GM12875 (cell line): ENCODE data around the gene RTEL1.
A peak's percentile ranks its signal among the peaks of the same experiment; 100 is the strongest.
"Not testable (repeated sequence)": the region's sequence is repeated elsewhere in the genome, so short reads cannot be mapped to it uniquely, and the experiment has no call there.

Experiments used
- H3K4me3 ChIP-seq: one replicate; pipeline ENCODE4 v1.5.1; 2011; ENCODE audit warnings: low read depth, low read length, control low read depth
- TF ChIP-seq, protein P1 (sequence below): IDR thresholded peaks from 2 replicates; pipeline ENCODE4 v1.5.1; 2011; ENCODE audit warnings: low read depth, mild to moderate bottlenecking, control low read depth, inconsistent platforms, low read length, moderate library complexity, borderline replicate concordance; ENCODE audit not compliant: insufficient read depth

RTEL1 gene

DNA sequence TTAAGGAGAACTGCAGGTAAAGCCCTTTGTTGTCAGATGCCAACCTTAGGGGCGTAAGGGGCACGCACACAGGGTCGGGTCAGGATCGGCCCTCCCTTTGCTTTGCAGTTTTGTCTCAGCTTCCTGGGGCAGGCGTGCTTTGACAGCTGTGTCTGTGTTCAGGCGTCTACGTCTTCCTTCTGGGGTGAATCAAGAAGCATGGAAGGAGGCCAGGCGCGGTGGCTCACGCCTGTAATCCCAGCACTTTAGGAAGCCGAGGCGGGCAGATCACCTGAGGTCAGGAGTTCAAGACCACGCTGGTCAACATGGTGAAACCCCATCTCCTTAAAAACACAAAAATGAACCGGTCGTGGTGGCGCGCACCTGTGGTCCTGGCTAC lies 51.0 kb downstream of the RTEL1 start:
- TF ChIP-seq, protein P1, sequence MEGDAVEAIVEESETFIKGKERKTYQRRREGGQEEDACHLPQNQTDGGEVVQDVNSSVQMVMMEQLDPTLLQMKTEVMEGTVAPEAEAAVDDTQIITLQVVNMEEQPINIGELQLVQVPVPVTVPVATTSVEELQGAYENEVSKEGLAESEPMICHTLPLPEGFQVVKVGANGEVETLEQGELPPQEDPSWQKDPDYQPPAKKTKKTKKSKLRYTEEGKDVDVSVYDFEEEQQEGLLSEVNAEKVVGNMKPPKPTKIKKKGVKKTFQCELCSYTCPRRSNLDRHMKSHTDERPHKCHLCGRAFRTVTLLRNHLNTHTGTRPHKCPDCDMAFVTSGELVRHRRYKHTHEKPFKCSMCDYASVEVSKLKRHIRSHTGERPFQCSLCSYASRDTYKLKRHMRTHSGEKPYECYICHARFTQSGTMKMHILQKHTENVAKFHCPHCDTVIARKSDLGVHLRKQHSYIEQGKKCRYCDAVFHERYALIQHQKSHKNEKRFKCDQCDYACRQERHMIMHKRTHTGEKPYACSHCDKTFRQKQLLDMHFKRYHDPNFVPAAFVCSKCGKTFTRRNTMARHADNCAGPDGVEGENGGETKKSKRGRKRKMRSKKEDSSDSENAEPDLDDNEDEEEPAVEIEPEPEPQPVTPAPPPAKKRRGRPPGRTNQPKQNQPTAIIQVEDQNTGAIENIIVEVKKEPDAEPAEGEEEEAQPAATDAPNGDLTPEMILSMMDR: no peak

DNA sequence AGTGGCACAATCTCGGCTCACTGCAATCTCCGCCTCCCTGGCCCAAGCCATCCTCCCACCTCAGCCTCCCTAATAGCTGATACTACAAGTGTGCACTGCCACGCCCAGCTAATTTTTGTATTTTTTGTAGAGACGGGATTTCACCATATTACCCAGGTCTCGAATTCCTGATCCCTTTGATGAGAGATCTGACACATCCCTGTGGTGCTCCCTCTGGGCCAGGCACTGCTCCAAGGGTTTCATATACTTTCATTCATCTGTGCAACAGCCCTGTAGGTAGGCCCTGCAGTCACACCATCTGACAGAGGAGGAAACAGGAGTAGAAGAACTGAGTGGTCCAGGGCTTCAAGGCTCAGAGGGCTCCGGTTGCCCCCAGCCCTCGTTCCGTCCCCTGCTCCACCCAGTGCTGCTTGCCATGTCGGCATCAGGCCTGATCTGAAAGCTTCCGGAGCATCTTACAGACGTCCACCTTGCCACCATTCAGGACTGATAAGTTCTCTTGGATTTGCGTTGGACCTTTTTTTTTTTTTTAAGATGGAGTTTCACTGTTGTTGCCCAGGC lies 53.1 kb downstream of the RTEL1 start:
- TF ChIP-seq, protein P1: no peak

More for the DNA sequence above, 51.0 kb downstream of the RTEL1 start:
- H3K4me3 ChIP-seq: peak overlapping the region; percentile 77

DNA sequence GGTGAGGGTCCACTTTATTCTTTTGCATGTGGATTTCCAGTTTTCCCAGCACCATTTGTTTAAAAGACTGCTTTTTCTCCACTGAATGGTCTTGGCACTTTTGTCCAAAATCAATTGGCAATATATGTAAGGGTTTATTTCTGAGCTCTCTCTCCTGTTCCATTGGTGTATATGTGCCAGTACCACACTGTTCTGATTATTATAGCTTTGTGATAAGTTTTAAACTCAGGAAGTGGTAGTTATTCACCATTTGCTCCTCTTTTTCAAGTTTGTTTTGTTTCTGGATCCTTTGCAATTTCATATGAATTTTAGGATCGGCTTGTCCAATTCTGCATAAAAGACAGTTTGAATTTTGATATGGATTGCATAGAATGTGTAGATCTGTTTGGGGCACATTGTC lies 54.1 kb downstream of the RTEL1 start:
- no peak overlapping the region for H3K4me3 ChIP-seq
- TF ChIP-seq, protein P1: no peak

More for the DNA sequence above, 53.1 kb downstream of the RTEL1 start:
- H3K4me3 ChIP-seq: no peak overlapping the region

DNA sequence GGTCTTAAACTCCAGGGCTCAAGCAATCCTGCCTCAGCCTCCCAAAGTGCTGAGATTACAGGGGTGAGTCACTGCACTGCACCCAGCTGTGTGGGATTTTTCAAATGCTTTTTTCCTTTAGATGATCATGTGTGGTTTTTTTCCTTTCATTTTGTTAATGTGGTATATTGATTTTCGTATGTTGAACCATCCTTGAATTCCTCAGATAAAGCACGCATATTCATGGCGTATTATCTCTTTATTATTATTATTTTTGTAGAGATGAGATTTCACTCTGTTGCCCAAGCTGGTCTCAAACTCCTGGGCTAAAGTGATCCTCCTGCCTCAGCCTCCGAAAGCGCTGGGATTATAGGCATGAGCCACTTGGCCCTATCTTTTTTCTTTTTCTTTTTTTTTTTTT lies 56.7 kb downstream of the RTEL1 start:
- no peak overlapping the region for H3K4me3 ChIP-seq
- TF ChIP-seq, protein P1: no peak

- TF ChIP-seq, protein P1: no peak
- no peak overlapping the region for H3K4me3 ChIP-seq
Observed at GRCh38 chr20:63718996-63719395, 60.9 kb downstream of the RTEL1 start.

GRCh38 chr20:63722967-63723622 lies 65.0 kb downstream of the RTEL1 start:
- H3K4me3 ChIP-seq: not testable (repeated sequence)

DNA sequence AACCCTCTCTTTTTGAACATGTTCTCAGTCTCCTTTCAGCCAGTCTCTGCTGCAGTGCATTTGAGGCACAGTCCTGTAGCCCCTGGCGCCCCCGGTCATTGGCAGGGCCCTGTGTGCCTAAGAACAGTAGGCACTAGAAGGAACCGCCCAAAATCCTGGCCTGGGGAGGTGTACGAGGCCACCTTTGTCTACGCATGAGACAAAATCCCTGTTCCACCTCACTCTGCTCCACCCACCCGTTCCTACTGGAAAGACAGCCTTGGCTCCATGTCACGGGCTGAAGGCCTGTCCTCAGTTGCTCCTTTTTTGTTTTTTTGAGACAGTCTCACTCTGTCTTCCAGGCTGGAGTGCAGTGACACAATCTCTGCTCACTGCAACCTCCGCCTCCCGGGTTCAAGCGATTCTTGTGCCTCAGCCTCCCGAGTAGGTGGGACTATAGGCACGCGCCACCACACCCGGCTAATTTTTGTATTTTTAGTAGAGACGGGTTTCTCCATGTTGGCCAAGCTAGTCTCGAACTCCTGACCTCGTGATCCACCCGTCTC lies 72.1 kb downstream of the RTEL1 start:
- not testable (repeated sequence) for H3K4me3 ChIP-seq

GRCh38 chr20:63731410-63731809 lies 73.3 kb downstream of the RTEL1 start:
- TF ChIP-seq, protein P1: no peak
- no peak overlapping the region for H3K4me3 ChIP-seq
